Kidney (tissue), 14 donors: ENCODE measurements around the gene PRR15L. TPM values are rescaled to one million over a fixed set of nuclear protein-coding genes. Genes with fewer than 3 reads are reported as not detected.

Experiments used
- DNase-seq, 5 donors: peaks; one replicate each; pipeline ENCODE4 v3.0.0-alpha.2; 2013 to 2020
- FAIRE-seq: peaks from 2 replicates; lab custom pipeline; 2012; peaks lifted over from hg19 to GRCh38; lab: Jason Lieb, UNC
- H3K27ac ChIP-seq, 2 donors: one replicate each; pipeline ENCODE4 v1.7.0; 2013; ENCODE audit warnings: low read depth in 2 of 2, low read length in 2 of 2, inconsistent platforms in 1 of 2
- H3K27me3 ChIP-seq: one replicate; pipeline ENCODE4 v1.7.1; 2013; ENCODE audit warnings: low read length, inconsistent platforms; ENCODE audit not compliant: control insufficient read depth, insufficient read depth
- H3K36me3 ChIP-seq, 3 donors: one replicate each; pipeline versions ENCODE4 v1.7.0 to v1.7.1; 2013; ENCODE audit warnings: low read length in 3 of 3, control low read depth in 1 of 3, inconsistent platforms in 1 of 3; ENCODE audit not compliant: insufficient read depth in 3 of 3, control insufficient read depth in 2 of 3
- H3K4me1 ChIP-seq, 3 donors: one replicate each; pipeline versions ENCODE4 v1.7.0 to v1.7.1; 2013; ENCODE audit warnings: low read length in 3 of 3, inconsistent platforms in 1 of 3, low read depth in 1 of 3; ENCODE audit not compliant: control insufficient read depth in 2 of 3, insufficient read depth in 2 of 3
- H3K4me3 ChIP-seq, 3 donors: one replicate each; pipeline versions ENCODE4 v1.7.0 to v1.8.1; 2013; ENCODE audit warnings: low read length in 3 of 3, control low read depth in 1 of 3, inconsistent platforms in 1 of 3
- H3K9ac ChIP-seq, 3 donors: one replicate each; pipeline versions ENCODE4 v1.7.0 to v1.7.1; 2013; ENCODE audit warnings: low read length in 3 of 3, control low read depth in 1 of 3, inconsistent platforms in 1 of 3
- H3K9me3 ChIP-seq, 3 donors: one replicate each; pipeline versions ENCODE4 v1.7.0 to v1.7.1; 2013; ENCODE audit warnings: low read length in 3 of 3, control low read depth in 1 of 3, inconsistent platforms in 1 of 3; ENCODE audit not compliant: control insufficient read depth in 2 of 3, insufficient read depth in 1 of 3
- intact Hi-C: fragments of 100-400 bp; cut with DNase I; formaldehyde crosslinking; loops from one replicate; pipeline ENCODE4 v1.11.1; 2022
- polyA plus RNA-seq: library from polyadenylated mRNA; stranded (reverse); fragments of 350-450 nt; fragmentation: Illumina TruSeq; extraction: RNeasy Lipid Tissue Mini Kit (QIAGEN cat#74804); gene quantifications from one replicate; pipeline ENCODE4 v1.2.3, GENCODE V29; 2014; ENCODE audit warnings: low read depth, low replicate concordance; ENCODE audit not compliant: insufficient read depth
- total RNA-seq: library from RNA; stranded (reverse); fragmentation: NEBNext Ultra II Directional; extraction: Animal tissue kit (Norgen Biotek cat#: 25700); gene quantifications from one replicate; pipeline ENCODE4 v1.2.1, GENCODE V29; 2021
- TF ChIP-seq, protein P1 (sequence below): IDR thresholded peaks from 3 replicates; pipeline ENCODE4 v1.5.1; 2012; ENCODE audit warnings: mild to moderate bottlenecking, moderate library complexity, borderline replicate concordance; ENCODE audit not compliant: insufficient read depth; ENCODE audit errors: extremely low read depth
- donor health status: control.
- donor health status: control.
- donor health status: control.
- donor health status: control.
- donor health status: control.
- donor health status: DM: yes; HTN: yes; CAD: no.
- donor health status: Normal renal cell carcinoma (clear cell type).

PRR15L gene
- total and polyA plus RNA-seq, 2 donors from 2014 or later, result 64.5 to 105 TPM

DNA sequence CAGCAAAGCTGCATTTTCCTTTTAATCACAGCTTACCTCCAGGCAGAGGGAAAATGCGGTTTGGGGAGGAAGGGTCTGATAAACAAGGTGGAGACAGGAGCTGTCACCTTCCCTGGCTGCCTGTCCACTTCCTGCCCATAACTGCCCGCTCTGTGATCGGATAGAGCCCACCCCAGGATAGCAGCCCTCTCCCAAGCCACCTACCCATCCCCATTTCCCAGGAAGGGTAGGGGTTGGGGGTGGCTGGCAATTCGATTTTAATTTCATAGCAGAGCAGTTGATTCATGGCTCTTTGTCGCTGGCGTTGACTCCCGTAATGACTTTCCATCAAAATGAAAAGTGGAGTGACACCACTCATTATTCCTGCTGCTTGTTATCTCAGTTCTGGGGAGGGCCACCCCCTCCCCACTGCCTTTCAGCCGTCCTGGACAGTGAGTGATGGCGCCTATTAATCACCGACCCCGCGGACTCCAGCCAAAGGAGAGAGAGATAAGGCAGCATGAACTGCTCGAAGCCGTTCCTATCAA, 24.5 kb upstream of the PRR15L start:
- H3K27me3 ChIP-seq, result no peaks in the 10 kb centered on the region
- H3K4me1 ChIP-seq, result peaks cover 0 to 3% (median 0%) of the 10 kb centered on the region in 3 donors
- no peak for FAIRE-seq
- peaks cover 8 to 37% (median 29%) of the 10 kb centered on the region in 3 donors for H3K36me3 ChIP-seq
- TF ChIP-seq, protein P1, sequence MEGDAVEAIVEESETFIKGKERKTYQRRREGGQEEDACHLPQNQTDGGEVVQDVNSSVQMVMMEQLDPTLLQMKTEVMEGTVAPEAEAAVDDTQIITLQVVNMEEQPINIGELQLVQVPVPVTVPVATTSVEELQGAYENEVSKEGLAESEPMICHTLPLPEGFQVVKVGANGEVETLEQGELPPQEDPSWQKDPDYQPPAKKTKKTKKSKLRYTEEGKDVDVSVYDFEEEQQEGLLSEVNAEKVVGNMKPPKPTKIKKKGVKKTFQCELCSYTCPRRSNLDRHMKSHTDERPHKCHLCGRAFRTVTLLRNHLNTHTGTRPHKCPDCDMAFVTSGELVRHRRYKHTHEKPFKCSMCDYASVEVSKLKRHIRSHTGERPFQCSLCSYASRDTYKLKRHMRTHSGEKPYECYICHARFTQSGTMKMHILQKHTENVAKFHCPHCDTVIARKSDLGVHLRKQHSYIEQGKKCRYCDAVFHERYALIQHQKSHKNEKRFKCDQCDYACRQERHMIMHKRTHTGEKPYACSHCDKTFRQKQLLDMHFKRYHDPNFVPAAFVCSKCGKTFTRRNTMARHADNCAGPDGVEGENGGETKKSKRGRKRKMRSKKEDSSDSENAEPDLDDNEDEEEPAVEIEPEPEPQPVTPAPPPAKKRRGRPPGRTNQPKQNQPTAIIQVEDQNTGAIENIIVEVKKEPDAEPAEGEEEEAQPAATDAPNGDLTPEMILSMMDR, result no peak
- H3K9ac ChIP-seq, result no peak overlapping the region
- intact Hi-C loops, result no loop called here
- no peak overlapping the region for H3K27ac ChIP-seq
- DNase-seq, result no peak
- no peaks in the 10 kb centered on the region for H3K9me3 ChIP-seq
- no peak overlapping the region for H3K4me3 ChIP-seq

- intact Hi-C loops, result no loop called here
Measured at GRCh38 chr17:47981462-47981861, 23.8 kb upstream of the PRR15L start.

DNA sequence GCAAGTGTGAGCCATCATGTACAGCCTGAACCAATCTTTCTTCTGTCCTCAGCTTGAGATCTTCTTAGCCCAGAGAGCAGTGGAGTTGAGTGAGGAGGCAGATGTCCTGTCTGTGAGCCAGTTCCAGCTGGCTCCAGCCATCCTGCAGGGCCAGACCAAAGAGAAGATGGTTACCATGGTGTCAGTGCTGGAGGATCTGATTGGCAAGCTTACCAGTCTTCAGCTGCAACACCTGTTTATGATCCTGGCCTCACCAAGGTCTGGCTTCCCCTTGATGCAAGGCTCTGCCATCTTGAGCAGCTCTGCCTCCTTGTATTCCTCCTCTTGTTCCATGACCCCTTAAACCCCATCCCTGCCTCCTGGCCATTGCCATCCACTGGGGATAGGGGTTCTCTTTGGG, 22.9 kb upstream of the PRR15L start:
- no peaks in the 10 kb centered on the region for H3K9me3 ChIP-seq
- peaks cover 9 to 42% (median 32%) of the 10 kb centered on the region in 3 donors for H3K36me3 ChIP-seq
- no peak overlapping the region for H3K9ac ChIP-seq
- TF ChIP-seq, protein P1, result no peak
- H3K27me3 ChIP-seq, result no peaks in the 10 kb centered on the region
- no peak overlapping the region for H3K27ac ChIP-seq
- intact Hi-C loops, result no loop called here
- H3K4me3 ChIP-seq, result no peak overlapping the region
- DNase-seq, result no peak
- no peak for FAIRE-seq
- H3K4me1 ChIP-seq, result no peaks in the 10 kb centered on the region

More at GRCh38 chr17:47981462-47981861, 23.8 kb upstream of the PRR15L start:
- no peak overlapping the region for H3K9ac ChIP-seq
- H3K9me3 ChIP-seq, result no peaks in the 10 kb centered on the region
- no peak for FAIRE-seq
- H3K36me3 ChIP-seq, result peaks cover 9 to 37% (median 29%) of the 10 kb centered on the region in 3 donors
- H3K27me3 ChIP-seq, result no peaks in the 10 kb centered on the region
- no peak overlapping the region for H3K27ac ChIP-seq
- DNase-seq, result no peak
- no peak overlapping the region for H3K4me3 ChIP-seq
- TF ChIP-seq, protein P1, result no peak
- H3K4me1 ChIP-seq, result no peaks in the 10 kb centered on the region

GRCh38 chr17:47978324-47978723, 20.6 kb upstream of the PRR15L start:
- no peak overlapping the region for H3K4me3 ChIP-seq
- intact Hi-C loops, result no loop called here
- H3K27ac ChIP-seq, result no peak overlapping the region
- H3K9ac ChIP-seq, result no peak overlapping the region
- peaks cover 12 to 58% (median 42%) of the 10 kb centered on the region in 3 donors for H3K36me3 ChIP-seq
- FAIRE-seq (no peak), DNase-seq (peak in 4 of 5 donors; percentile 71 to 82 (median 78))
- H3K4me1 ChIP-seq, result no peaks in the 10 kb centered on the region
- H3K9me3 ChIP-seq, result no peaks in the 10 kb centered on the region
- H3K27me3 ChIP-seq, result no peaks in the 10 kb centered on the region
- TF ChIP-seq, protein P1, result peak; percentile 62
